Caco-2 (cell line): ENCODE results near the gene S100PBP. TPM values are rescaled to one million over a fixed set of nuclear protein-coding genes. Genes with fewer than 3 reads are reported as not detected.

Experiments used
- BruUV-seq: library from RNA; stranded (reverse); fragments of 400-500 nt; replicated peaks from 2 replicates; lab custom pipeline; 2021; lab: Mats Ljungman, UMichigan
- CTCF ChIA-PET: fragments of 300-600 bp; sonication (Branson Sonifier 250); formaldehyde crosslinking; loops from one replicate; lab custom pipeline; 2022; ENCODE audit warnings: antibody characterized with exemption; lab: Charles Lee
- POLR2A ChIA-PET: fragments of 300-600 bp; sonication (Branson Sonifier 250); formaldehyde crosslinking; loops from one replicate; lab custom pipeline; 2022; ENCODE audit warnings: antibody characterized with exemption; lab: Charles Lee
- DNase-seq, 2 experiments: peaks; one replicate each; pipeline versions ENCODE4 v3.0.0 to v3.0.0-alpha.2; 2020 to 2022
- H3K27me3 ChIP-seq: replicated peaks from 2 replicates; pipeline ENCODE4 v1.6.0; 2011; ENCODE audit warnings: low read length; ENCODE audit not compliant: control insufficient read depth, insufficient read depth
- H3K36me3 ChIP-seq: 2 replicates; pipeline ENCODE4 v1.5.1; 2011; ENCODE audit warnings: low read length; ENCODE audit not compliant: control insufficient read depth, insufficient read depth
- H3K4me1 ChIP-seq: fragments of 250-450 bp; sonication (Bioruptor Pico); 2 replicates; pipeline ENCODE4 v1.5.1; 2020; ENCODE audit warnings: mild to moderate bottlenecking
- H3K4me3 ChIP-seq: 2 replicates; pipeline ENCODE4 v1.5.1; 2011; ENCODE audit warnings: low read depth, mild to moderate bottlenecking, control low read depth, low read length
- H3K9me3 ChIP-seq: fragments of 250-450 bp; sonication (Bioruptor Pico); 2 replicates; pipeline ENCODE4 v1.5.1; 2020; ENCODE audit warnings: mild to moderate bottlenecking, moderate library complexity
- H3K27ac Mint-ChIP-seq: one replicate; pipeline ENCODE4 v1.8.0; 2022; ENCODE audit warnings: mixed read lengths; ENCODE audit not compliant: unreplicated experiment
- H3K27me3 Mint-ChIP-seq: one replicate; pipeline ENCODE4 v1.8.0; 2022; ENCODE audit warnings: mixed read lengths; ENCODE audit not compliant: insufficient read depth, unreplicated experiment
- H3K36me3 Mint-ChIP-seq: one replicate; pipeline ENCODE4 v1.8.0; 2022; ENCODE audit warnings: mild to moderate bottlenecking, mixed read lengths; ENCODE audit not compliant: insufficient read depth, unreplicated experiment
- H3K4me1 Mint-ChIP-seq: one replicate; pipeline ENCODE4 v1.8.0; 2022; ENCODE audit warnings: low read depth, mixed read lengths; ENCODE audit not compliant: unreplicated experiment
- H3K4me3 Mint-ChIP-seq: one replicate; pipeline ENCODE4 v1.8.0; 2022; ENCODE audit warnings: mild to moderate bottlenecking, moderate library complexity, mixed read lengths; ENCODE audit not compliant: unreplicated experiment
- H3K9me3 Mint-ChIP-seq: one replicate; pipeline ENCODE4 v1.8.0; 2022; ENCODE audit warnings: mixed read lengths; ENCODE audit not compliant: unreplicated experiment
- CTCF ChIP-seq, 2 experiments: fragments of 200-600 bp in 1 of 2; IDR thresholded peaks; 1 replicate in 1 of 2; 2 replicates in 1 of 2; pipeline versions ENCODE4 v1.5.1 to v1.8.0; 2011 to 2022; ENCODE audit warnings: antibody characterized with exemption in 1 of 2, control low read depth in 1 of 2, inconsistent platforms in 1 of 2, low read depth in 1 of 2, low read length in 1 of 2, mild to moderate bottlenecking in 1 of 2, moderate library complexity in 1 of 2; ENCODE audit not compliant: insufficient read depth in 1 of 2, severe bottlenecking in 1 of 2, unreplicated experiment in 1 of 2
- intact Hi-C: fragments of 100-400 bp; cut with micrococcal nuclease; formaldehyde crosslinking; loops from one replicate; pipeline ENCODE4 v1.10.0; 2022; ENCODE audit not compliant: unreplicated experiment
- total RNA-seq: library from RNA; stranded (reverse); gene quantifications from 2 replicates; pipeline ENCODE4 v1.2.3, GENCODE V29; 2022

S100PBP gene
- total RNA-seq, 1 experiment from 2014 or later: 23.8 TPM

DNA sequence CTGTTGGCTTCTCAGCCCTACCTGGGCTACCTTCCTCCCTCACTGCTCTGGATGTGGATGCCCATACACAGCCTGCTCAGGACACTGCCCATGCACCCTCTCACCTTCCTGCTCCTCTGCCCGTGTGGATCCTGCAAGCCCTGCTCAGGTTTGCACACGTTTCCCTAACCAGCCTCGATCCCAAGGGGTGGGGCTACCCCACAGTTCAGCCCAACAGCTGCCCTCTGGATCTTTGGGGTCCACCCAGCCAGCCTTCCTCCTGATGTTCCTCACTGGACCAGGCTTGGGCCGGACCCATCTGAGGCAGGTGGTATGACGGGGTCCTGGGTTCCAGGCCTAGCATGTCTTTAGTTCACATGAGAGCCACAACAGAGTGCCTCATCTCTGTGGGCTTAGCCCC, 79.0 kb downstream of the S100PBP start:
- POLR2A ChIA-PET: no interaction called here
- Histone ChIP-seq H3K36me3 (no peaks in the 10 kb centered on the region), H3K27me3 (no peaks in the 10 kb centered on the region), H3K4me3 (no peak overlapping the region), H3K9me3 (no peaks in the 10 kb centered on the region), H3K4me1 (no peaks in the 10 kb centered on the region)
- H3K27ac Mint-ChIP-seq: no peak overlapping the region
- CTCF ChIA-PET: no interaction called here
- no peak overlapping the region for H3K4me3 Mint-ChIP-seq
- no peaks in the 10 kb centered on the region for H3K27me3 Mint-ChIP-seq
- no peak for DNase-seq
- peaks cover 6% of the 10 kb centered on the region for H3K36me3 Mint-ChIP-seq
- TF ChIP-seq CTCF (IDR thresholded peaks at IDR 0.05; ENCODE audit: insufficient read depth in 1 of 2, low read depth in 1 of 2, low read length in 1 of 2, severe bottlenecking in 1 of 2, unreplicated experiment in 1 of 2): no peak
- H3K9me3 Mint-ChIP-seq: no peaks in the 10 kb centered on the region
- no TSS peak for BruUV-seq
- H3K4me1 Mint-ChIP-seq: peaks cover 8% of the 10 kb centered on the region
- intact Hi-C loops: no loop called here

DNA sequence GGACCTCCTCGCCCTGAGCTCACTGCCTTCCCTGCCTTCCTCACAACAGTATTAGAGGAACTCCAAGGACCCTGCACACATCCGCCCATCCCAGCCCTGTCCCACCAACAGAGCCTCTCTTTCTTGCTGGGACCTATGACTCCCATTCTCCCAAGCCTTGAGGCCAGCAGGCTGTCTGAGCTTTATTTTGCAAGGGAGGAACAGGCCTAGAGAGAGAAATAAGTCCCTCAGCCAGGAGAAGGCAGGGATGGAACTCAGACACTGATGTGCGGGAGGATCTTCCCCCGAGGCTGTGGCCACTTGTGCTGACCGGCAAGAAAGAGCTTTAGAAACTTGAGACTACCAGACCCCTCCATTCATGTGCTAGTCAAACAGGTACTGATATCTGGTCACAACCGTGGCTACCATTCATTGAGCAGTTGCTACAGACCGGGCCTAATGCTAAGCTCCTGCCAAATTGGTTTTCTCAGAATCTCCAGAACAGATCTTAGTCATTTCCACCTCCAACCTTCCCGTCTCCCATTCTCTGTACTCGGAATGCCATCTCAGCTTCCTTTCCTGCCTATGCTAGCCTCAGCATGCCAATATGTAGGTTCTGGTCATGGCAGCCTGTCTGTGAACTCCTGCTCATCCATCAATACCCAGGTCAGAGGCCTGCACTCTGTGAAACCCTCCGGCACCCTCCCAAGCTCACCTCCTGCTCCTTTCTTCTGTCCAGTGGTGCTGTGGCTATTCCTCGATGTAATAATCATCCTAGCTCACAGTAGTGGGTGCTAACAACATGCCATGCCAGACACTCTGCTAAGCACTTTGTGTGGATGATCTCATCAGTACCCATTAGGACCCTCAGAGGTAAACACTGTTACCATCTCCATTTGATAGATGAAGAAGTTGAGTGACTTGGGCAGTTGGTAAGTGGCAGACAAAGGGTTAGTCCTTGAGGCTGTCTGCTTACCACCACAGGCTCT, 79.9 kb downstream of the S100PBP start:
- intact Hi-C loops: no loop called here
- Histone ChIP-seq H3K27me3 (no peaks in the 10 kb centered on the region), H3K4me3 (no peak overlapping the region), H3K36me3 (no peaks in the 10 kb centered on the region), H3K9me3 (no peaks in the 10 kb centered on the region), H3K4me1 (no peaks in the 10 kb centered on the region)
- CTCF ChIA-PET: interaction anchor here (0.9 kb wide), 1 partner anchor 10 kb away, joined by 3 read pairs; no protein-coding TSS in a partner anchor
- Mint-ChIP-seq H3K9me3 (no peaks in the 10 kb centered on the region), H3K27me3 (no peaks in the 10 kb centered on the region), H3K4me3 (no peak overlapping the region), H3K27ac (no peak overlapping the region), H3K4me1 (peaks cover 4% of the 10 kb centered on the region), H3K36me3 (peaks cover 6% of the 10 kb centered on the region)
- POLR2A ChIA-PET: no interaction called here
- no peak for TF ChIP-seq CTCF (IDR thresholded peaks at IDR 0.05; ENCODE audit: insufficient read depth in 1 of 2, low read depth in 1 of 2, low read length in 1 of 2, severe bottlenecking in 1 of 2, unreplicated experiment in 1 of 2)
- BruUV-seq: no TSS peak
- no peak for DNase-seq

DNA sequence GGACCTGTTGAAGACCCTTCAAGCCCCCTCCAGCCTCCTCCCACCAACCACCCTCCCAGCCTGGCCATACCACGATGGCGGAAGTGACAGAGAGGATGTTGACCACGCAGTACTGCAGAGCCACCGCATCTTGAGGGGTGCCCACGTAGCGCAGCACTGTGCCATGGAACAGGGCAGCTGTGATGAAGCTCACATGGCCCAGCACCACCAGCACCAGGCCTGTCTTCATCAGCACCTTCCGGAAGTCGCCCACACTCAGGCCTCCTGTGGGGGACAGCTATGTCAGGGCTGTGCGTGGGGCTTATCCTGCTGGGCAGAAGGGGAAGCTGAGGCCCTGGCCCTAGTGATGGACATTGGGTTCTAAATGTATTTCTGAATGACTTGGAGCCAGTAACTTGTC, 80.6 kb downstream of the S100PBP start:
- no peaks in the 10 kb centered on the region for H3K27me3 Mint-ChIP-seq

More for the DNA sequence above, 80.6 kb downstream of the S100PBP start:
- no peaks in the 10 kb centered on the region for H3K4me1 Mint-ChIP-seq
- no peaks in the 10 kb centered on the region for H3K9me3 Mint-ChIP-seq
- no peak for DNase-seq
- no peaks in the 10 kb centered on the region for H3K27me3 ChIP-seq
- H3K27ac Mint-ChIP-seq: no peak overlapping the region
- H3K9me3 ChIP-seq: no peaks in the 10 kb centered on the region
- H3K4me3 ChIP-seq: no peak overlapping the region
- TF ChIP-seq CTCF (IDR thresholded peaks at IDR 0.05; ENCODE audit: insufficient read depth in 1 of 2, low read depth in 1 of 2, low read length in 1 of 2, severe bottlenecking in 1 of 2, unreplicated experiment in 1 of 2): no peak
- no peaks in the 10 kb centered on the region for H3K4me1 ChIP-seq
- peaks cover 4% of the 10 kb centered on the region for H3K36me3 Mint-ChIP-seq
- intact Hi-C loops: no loop called here
- CTCF ChIA-PET: no interaction called here
- no peak overlapping the region for H3K4me3 Mint-ChIP-seq
- POLR2A ChIA-PET: no interaction called here
- BruUV-seq: no TSS peak
- no peaks in the 10 kb centered on the region for H3K36me3 ChIP-seq
